Kidney (tissue), 14 donors: ENCODE results near the gene SCN2A. TPM values are rescaled to one million over a fixed set of nuclear protein-coding genes. Genes with fewer than 3 reads are reported as not detected.
"Not testable (repeated sequence)": the region's sequence is repeated elsewhere in the genome, so short reads cannot be mapped to it uniquely, and the experiment has no call there.

Experiments used
- DNase-seq, 5 donors: peaks; one replicate each; pipeline ENCODE4 v3.0.0-alpha.2; 2013 to 2020
- FAIRE-seq: peaks from 2 replicates; lab custom pipeline; 2012; peaks lifted over from hg19 to GRCh38; lab: Jason Lieb, UNC
- H3K27ac ChIP-seq, 2 donors: one replicate each; pipeline ENCODE4 v1.7.0; 2013; ENCODE audit warnings: low read depth in 2 of 2, low read length in 2 of 2, inconsistent platforms in 1 of 2
- H3K27me3 ChIP-seq: one replicate; pipeline ENCODE4 v1.7.1; 2013; ENCODE audit warnings: low read length, inconsistent platforms; ENCODE audit not compliant: control insufficient read depth, insufficient read depth
- H3K36me3 ChIP-seq, 3 donors: one replicate each; pipeline versions ENCODE4 v1.7.0 to v1.7.1; 2013; ENCODE audit warnings: low read length in 3 of 3, control low read depth in 1 of 3, inconsistent platforms in 1 of 3; ENCODE audit not compliant: insufficient read depth in 3 of 3, control insufficient read depth in 2 of 3
- H3K4me1 ChIP-seq, 3 donors: one replicate each; pipeline versions ENCODE4 v1.7.0 to v1.7.1; 2013; ENCODE audit warnings: low read length in 3 of 3, inconsistent platforms in 1 of 3, low read depth in 1 of 3; ENCODE audit not compliant: control insufficient read depth in 2 of 3, insufficient read depth in 2 of 3
- H3K4me3 ChIP-seq, 3 donors: one replicate each; pipeline versions ENCODE4 v1.7.0 to v1.8.1; 2013; ENCODE audit warnings: low read length in 3 of 3, control low read depth in 1 of 3, inconsistent platforms in 1 of 3
- H3K9ac ChIP-seq, 3 donors: one replicate each; pipeline versions ENCODE4 v1.7.0 to v1.7.1; 2013; ENCODE audit warnings: low read length in 3 of 3, control low read depth in 1 of 3, inconsistent platforms in 1 of 3
- H3K9me3 ChIP-seq, 3 donors: one replicate each; pipeline versions ENCODE4 v1.7.0 to v1.7.1; 2013; ENCODE audit warnings: low read length in 3 of 3, control low read depth in 1 of 3, inconsistent platforms in 1 of 3; ENCODE audit not compliant: control insufficient read depth in 2 of 3, insufficient read depth in 1 of 3
- intact Hi-C: fragments of 100-400 bp; cut with DNase I; formaldehyde crosslinking; loops from one replicate; pipeline ENCODE4 v1.11.1; 2022
- polyA plus RNA-seq: library from polyadenylated mRNA; stranded (reverse); fragments of 350-450 nt; fragmentation: Illumina TruSeq; extraction: RNeasy Lipid Tissue Mini Kit (QIAGEN cat#74804); gene quantifications from one replicate; pipeline ENCODE4 v1.2.3, GENCODE V29; 2014; ENCODE audit warnings: low read depth, low replicate concordance; ENCODE audit not compliant: insufficient read depth
- total RNA-seq: library from RNA; stranded (reverse); fragmentation: NEBNext Ultra II Directional; extraction: Animal tissue kit (Norgen Biotek cat#: 25700); gene quantifications from one replicate; pipeline ENCODE4 v1.2.1, GENCODE V29; 2021
- TF ChIP-seq, protein P1 (sequence below): IDR thresholded peaks from 3 replicates; pipeline ENCODE4 v1.5.1; 2012; ENCODE audit warnings: mild to moderate bottlenecking, moderate library complexity, borderline replicate concordance; ENCODE audit not compliant: insufficient read depth; ENCODE audit errors: extremely low read depth
- donor health status: control.
- donor health status: control.
- donor health status: control.
- donor health status: control.
- donor health status: control.
- donor health status: DM: yes; HTN: yes; CAD: no.
- donor health status: Normal renal cell carcinoma (clear cell type).

Gene SCN2A
- total and polyA plus RNA-seq, 2 donors from 2014 or later: 2.7 to 9.9 TPM

DNA sequence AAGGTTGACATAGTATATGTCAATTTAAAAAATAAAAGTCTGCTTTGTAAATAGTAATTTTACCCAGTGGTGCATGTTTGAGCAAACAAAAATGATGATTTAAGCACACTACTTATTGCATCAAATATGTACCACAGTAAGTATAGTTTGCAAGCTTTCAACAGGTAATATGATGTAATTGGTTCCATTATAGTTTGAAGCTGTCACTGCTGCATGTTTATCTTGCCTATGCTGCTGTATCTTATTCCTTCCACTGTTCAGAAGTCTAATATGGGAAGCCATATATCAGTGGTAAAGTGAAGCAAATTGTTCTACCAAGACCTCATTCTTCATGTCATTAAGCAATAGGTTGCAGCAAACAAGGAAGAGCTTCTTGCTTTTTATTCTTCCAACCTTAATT lies 151.7 kb downstream of the SCN2A start:
- intact Hi-C loops: no loop called here
- no peak for FAIRE-seq
- Histone ChIP-seq H3K9ac (no peak overlapping the region), H3K4me1 (no peaks in the 10 kb centered on the region), H3K27me3 (no peaks in the 10 kb centered on the region), H3K4me3 (no peak overlapping the region), H3K36me3 (no peaks in the 10 kb centered on the region), H3K9me3 (no peaks in the 10 kb centered on the region), H3K27ac (no peak overlapping the region)
- TF ChIP-seq, protein P1, sequence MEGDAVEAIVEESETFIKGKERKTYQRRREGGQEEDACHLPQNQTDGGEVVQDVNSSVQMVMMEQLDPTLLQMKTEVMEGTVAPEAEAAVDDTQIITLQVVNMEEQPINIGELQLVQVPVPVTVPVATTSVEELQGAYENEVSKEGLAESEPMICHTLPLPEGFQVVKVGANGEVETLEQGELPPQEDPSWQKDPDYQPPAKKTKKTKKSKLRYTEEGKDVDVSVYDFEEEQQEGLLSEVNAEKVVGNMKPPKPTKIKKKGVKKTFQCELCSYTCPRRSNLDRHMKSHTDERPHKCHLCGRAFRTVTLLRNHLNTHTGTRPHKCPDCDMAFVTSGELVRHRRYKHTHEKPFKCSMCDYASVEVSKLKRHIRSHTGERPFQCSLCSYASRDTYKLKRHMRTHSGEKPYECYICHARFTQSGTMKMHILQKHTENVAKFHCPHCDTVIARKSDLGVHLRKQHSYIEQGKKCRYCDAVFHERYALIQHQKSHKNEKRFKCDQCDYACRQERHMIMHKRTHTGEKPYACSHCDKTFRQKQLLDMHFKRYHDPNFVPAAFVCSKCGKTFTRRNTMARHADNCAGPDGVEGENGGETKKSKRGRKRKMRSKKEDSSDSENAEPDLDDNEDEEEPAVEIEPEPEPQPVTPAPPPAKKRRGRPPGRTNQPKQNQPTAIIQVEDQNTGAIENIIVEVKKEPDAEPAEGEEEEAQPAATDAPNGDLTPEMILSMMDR: no peak
- no peak for DNase-seq

DNA sequence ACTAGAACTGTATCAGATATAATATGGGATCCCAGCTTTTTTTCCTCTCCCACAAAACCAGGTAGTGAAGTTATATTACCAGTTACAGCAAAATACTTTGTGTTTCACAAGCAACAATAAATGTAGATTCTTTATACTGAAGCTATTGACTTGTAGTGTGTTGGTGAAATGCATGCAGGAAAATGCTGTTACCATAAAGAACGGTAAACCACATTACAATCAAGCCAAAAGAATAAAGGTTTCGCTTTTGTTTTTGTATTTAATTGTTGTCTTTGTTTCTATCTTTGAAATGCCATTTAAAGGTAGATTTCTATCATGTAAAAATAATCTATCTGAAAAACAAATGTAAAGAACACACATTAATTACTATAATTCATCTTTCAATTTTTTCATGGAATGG lies 152.6 kb downstream of the SCN2A start:
- Histone ChIP-seq H3K9ac (no peak overlapping the region), H3K4me3 (no peak overlapping the region), H3K27me3 (no peaks in the 10 kb centered on the region), H3K36me3 (no peaks in the 10 kb centered on the region), H3K9me3 (no peaks in the 10 kb centered on the region), H3K4me1 (no peaks in the 10 kb centered on the region), H3K27ac (no peak overlapping the region)
- FAIRE-seq (peak; percentile 64), DNase-seq (no peak)
- TF ChIP-seq, protein P1: no peak
- intact Hi-C loops: no loop called here

DNA sequence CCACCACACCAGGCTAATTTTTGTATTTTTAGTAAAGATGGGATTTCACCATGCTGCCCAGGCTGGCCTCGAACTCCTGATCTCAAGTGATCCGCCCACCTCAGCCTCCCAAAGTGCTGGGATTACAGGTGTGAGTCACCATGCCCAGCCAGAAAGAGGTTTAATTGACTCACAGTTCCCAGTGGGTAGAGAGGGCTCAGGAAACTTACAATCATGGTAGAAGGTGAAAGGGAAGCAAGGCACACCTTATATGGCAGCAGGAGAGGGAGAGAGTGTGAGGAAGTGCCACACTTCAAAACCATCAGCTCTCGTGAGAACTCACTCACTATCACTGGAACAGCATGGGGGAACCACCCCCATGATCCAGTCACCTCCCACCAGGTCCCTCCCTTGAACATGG lies 159.4 kb downstream of the SCN2A start:
- H3K4me3 ChIP-seq, H3K36me3 ChIP-seq, H3K9ac ChIP-seq, H3K27me3 ChIP-seq, H3K27ac ChIP-seq, FAIRE-seq, intact Hi-C loops, H3K9me3 ChIP-seq, DNase-seq, H3K4me1 ChIP-seq: not testable (repeated sequence)

DNA sequence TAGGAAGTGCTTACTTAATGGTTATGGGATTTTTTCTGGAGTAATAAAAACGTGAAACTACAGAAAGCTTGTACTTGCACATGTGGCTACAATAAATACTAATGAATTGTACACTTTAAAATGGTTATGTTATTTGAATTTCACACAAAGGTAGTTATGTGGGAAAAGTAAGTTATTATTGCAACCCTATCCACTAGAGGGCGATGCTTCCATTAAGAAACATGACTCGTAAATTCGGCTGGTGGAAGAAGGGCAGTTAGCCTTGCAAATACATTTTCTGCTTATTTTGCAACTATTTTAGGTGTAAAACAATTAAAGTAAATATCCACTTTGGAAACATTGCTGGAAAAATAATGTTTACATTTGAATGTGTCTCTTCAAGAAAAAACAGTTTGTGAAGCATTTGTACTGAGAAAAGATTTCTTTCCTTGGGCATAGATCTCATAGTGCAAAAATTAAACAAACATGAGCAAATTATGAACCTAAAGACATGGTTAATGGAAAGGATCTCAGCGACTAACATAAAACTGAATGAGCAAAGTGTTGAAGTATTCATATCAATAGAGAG lies 162.2 kb downstream of the SCN2A start:
- TF ChIP-seq, protein P1: peak; percentile 69
- Histone ChIP-seq H3K27ac (no peak overlapping the region), H3K4me3 (no peak overlapping the region), H3K36me3 (no peaks in the 10 kb centered on the region), H3K4me1 (no peaks in the 10 kb centered on the region), H3K9me3 (no peaks in the 10 kb centered on the region), H3K27me3 (no peaks in the 10 kb centered on the region), H3K9ac (no peak overlapping the region)
- DNase-seq (peak in 2 of 5 donors; percentile 89), FAIRE-seq (peak; percentile 87)
- intact Hi-C loops: loop anchor here (10.0 kb wide), 1 partner anchor 293 kb away; no protein-coding TSS in a partner anchor
